Muscle of leg (tissue), 11 donors: ENCODE measurements around the gene GIMAP8. TPM values are rescaled to one million over a fixed set of nuclear protein-coding genes. Genes with fewer than 3 reads are reported as not detected.
A peak's percentile ranks its signal among the peaks of the same experiment; 100 is the strongest.
"Not testable (repeated sequence)": the region's sequence is repeated elsewhere in the genome, so short reads cannot be mapped to it uniquely, and the experiment has no call there.

ENCODE experiments used
- DNase-seq: peaks from one replicate; pipeline ENCODE4 v3.0.0; 2013
- H3K27ac ChIP-seq: one replicate; pipeline ENCODE4 v1.5.1; 2013; ENCODE audit warnings: mild to moderate bottlenecking, low read length, control low read depth
- H3K27me3 ChIP-seq: one replicate; pipeline ENCODE4 v1.6.1; 2013; ENCODE audit warnings: low read length; ENCODE audit not compliant: control insufficient read depth, insufficient read depth
- H3K36me3 ChIP-seq: one replicate; pipeline ENCODE4 v1.6.1; 2013; ENCODE audit warnings: low read length; ENCODE audit not compliant: control insufficient read depth, insufficient read depth
- H3K4me1 ChIP-seq: one replicate; pipeline ENCODE4 v1.6.1; 2013; ENCODE audit warnings: low read length; ENCODE audit not compliant: control insufficient read depth, insufficient read depth
- H3K4me3 ChIP-seq: one replicate; pipeline ENCODE4 v1.5.1; 2013; ENCODE audit warnings: low read length, control low read depth
- H3K9me3 ChIP-seq: replicated peaks from 2 replicates; pipeline ENCODE4 v1.6.1; 2013; ENCODE audit warnings: low read depth, low read length; ENCODE audit not compliant: control insufficient read depth
- WGBS: methylation state at CpG from one replicate; pipeline ENCODE4 v1.1.5; 2013; ENCODE audit warnings: missing lambda C conversion rate; ENCODE audit not compliant: insufficient coverage; 5-methylcytosine and 5-hydroxymethylcytosine counted together
- polyA plus RNA-seq, 8 donors: library from polyadenylated mRNA; unstranded; fragments of 120-200 nt; gene quantifications; one replicate each; pipeline versions ENCODE4 v1.2.1 to v1.2.3, GENCODE V29; 2013; ENCODE audit warnings: inconsistent platforms in 1 of 8, low replicate concordance in 1 of 8; ENCODE audit not compliant: insufficient read length in 8 of 8, insufficient read depth in 1 of 8
- total RNA-seq: library from RNA; stranded (reverse); fragments of 120-200 nt; gene quantifications from one replicate; pipeline ENCODE4 v1.2.4, GENCODE V29; 2013

The GIMAP8 gene
- total and polyA plus RNA-seq, 9 donors, result 4.9 to 7.9 (median 7.0) TPM

GRCh38 chr7:150448789-150449147, 1.7 kb upstream of the GIMAP8 start:
- DNase-seq, result peak; percentile 79
- Histone ChIP-seq H3K9me3 (no peaks in the 10 kb centered on the region), H3K4me3 (no peak overlapping the region), H3K36me3 (no peaks in the 10 kb centered on the region), H3K27me3 (peaks cover 13% of the 10 kb centered on the region), H3K27ac (no peak overlapping the region), H3K4me1 (peaks cover 12% of the 10 kb centered on the region)
- WGBS, result 0% methylated on average over 5 of the region's 6 CpGs

DNA sequence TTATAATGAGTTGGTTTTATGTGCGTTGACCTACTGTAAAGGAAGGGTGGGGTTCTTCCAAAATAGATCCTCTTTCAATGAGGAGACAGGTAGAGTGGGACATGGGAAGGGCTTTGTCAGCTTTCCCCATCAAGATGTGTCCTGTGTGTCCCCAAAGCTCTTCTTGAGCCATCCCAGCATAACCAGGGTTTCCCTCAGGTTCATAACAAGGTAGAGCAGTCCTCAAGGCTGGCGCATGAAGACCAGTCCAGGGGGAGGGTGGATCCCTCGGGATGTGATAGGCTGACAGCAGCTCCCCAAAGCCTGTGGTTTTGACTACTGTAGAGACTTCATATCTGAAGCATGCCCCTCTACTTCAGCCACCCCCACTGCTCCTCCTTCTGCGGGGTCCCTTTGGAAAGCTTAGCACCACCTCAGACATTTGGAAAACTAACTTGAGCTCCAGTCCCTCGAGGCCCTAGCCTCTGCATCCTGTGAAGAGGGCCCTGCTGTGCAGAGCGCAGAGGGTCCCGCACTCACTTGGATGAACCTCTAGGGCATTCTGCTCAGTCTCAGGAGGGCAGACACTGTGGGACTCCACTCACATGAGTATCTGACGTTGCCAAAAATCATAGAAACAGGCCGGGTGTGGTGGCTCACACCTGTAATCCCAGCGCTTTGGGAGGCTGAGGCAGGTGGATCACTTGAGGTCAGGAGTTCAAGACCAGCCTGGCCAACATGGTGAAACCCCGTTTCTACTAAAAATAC, 1.1 kb upstream of the GIMAP8 start:
- Histone ChIP-seq H3K4me3 (no peak overlapping the region), H3K9me3 (no peaks in the 10 kb centered on the region)
- WGBS, result 92% methylated on average over 2 of the region's 11 CpGs

GRCh38 chr7:150451097-150451793, 815 bp downstream of the GIMAP8 start:
- WGBS, result 52% methylated on average over 16 of the region's 19 CpGs
- Histone ChIP-seq H3K27me3 (peaks cover 13% of the 10 kb centered on the region), H3K27ac (peak overlapping the region; percentile 81), H3K4me1 (peaks cover 9% of the 10 kb centered on the region), H3K9me3 (peaks cover 2% of the 10 kb centered on the region), H3K4me3 (peak overlapping the region; percentile 47), H3K36me3 (no peaks in the 10 kb centered on the region)
- DNase-seq, result peak; percentile 68

More for the DNA sequence above, 1.1 kb upstream of the GIMAP8 start:
- Histone ChIP-seq H3K27me3 (peaks cover 13% of the 10 kb centered on the region), H3K4me1 (peaks cover 12% of the 10 kb centered on the region), H3K27ac (no peak overlapping the region), H3K36me3 (no peaks in the 10 kb centered on the region)
- DNase-seq, result no peak

DNA sequence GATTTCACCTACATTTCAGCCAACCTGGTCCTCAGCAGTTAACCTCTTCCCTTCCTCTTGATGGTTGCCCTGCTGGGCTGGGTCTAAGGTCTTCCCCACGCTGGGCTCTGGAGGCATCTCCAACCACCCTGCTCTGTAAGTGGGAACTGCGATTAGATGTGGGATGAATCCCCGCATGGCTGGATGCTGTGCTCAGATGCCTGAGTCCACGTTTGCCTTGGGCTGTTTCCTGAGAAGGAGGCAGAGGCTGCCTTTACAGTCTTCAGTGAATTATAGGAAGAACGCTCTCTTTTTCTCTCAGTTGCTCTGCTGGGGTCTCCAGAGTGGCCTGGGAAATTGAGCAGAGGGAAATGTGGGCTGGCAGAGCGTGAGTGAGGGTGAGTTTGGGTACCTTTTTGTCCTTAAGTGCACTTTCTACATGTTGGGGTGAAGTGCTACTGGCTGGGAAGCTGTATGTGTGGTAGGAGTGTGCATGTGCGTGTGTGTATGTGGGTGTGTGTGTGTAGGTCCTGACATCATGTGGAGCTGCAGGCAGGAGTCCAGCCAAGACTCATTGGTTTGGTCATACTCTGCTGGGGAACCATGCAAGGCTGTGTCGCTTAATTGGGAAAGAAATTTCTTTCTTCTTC, 1.5 kb downstream of the GIMAP8 start:
- H3K36me3 ChIP-seq, result no peaks in the 10 kb centered on the region
- peaks cover 2% of the 10 kb centered on the region for H3K9me3 ChIP-seq
- peaks cover 9% of the 10 kb centered on the region for H3K4me1 ChIP-seq
- DNase-seq, result no peak
- H3K27me3 ChIP-seq, result peaks cover 13% of the 10 kb centered on the region
- H3K4me3 ChIP-seq, result peak overlapping the region; percentile 47
- WGBS, result 56% methylated on average over 5 of the region's 8 CpGs
- peak overlapping the region; percentile 81 for H3K27ac ChIP-seq

- no peaks in the 10 kb centered on the region for H3K36me3 ChIP-seq
- H3K27ac ChIP-seq, result no peak overlapping the region
- peaks cover 13% of the 10 kb centered on the region for H3K27me3 ChIP-seq
- no peak overlapping the region for H3K4me3 ChIP-seq
- H3K9me3 ChIP-seq, result peaks cover 2% of the 10 kb centered on the region
- H3K4me1 ChIP-seq, result peaks cover 9% of the 10 kb centered on the region
- 91% methylated on average over 8 of the region's 8 CpGs for WGBS
- DNase-seq, result no peak
Measured at GRCh38 chr7:150453181-150453580, 2.8 kb downstream of the GIMAP8 start.

GRCh38 chr7:150453892-150454291, 3.5 kb downstream of the GIMAP8 start:
- H3K36me3 ChIP-seq, result no peaks in the 10 kb centered on the region
- no peak for DNase-seq
- H3K4me1 ChIP-seq, result peaks cover 9% of the 10 kb centered on the region
- H3K27me3 ChIP-seq, result peaks cover 13% of the 10 kb centered on the region
- H3K27ac ChIP-seq, result no peak overlapping the region
- peaks cover 2% of the 10 kb centered on the region for H3K9me3 ChIP-seq
- no peak overlapping the region for H3K4me3 ChIP-seq
- WGBS, result 70% methylated on average over 4 of the region's 5 CpGs

DNA sequence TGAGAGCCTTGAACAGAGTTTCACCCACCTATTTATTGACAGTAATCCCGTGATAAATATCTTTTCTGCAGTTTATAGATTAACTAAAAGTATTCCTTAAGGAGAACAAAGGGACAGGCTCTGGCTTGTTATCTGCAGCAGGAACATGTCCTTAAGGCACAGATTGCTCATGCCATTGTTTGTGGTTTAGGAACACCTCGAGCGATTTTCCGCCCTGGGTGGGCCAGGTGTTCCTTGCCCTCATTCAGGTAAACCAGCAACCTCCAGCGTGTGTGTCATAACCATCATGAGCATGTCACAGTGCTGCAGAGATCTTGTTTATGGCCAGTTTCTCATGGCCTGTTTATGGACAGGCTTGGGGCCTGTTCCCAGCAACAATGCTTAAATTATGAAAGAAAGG, 6.6 kb downstream of the GIMAP8 start:
- not testable (repeated sequence) for H3K4me1 ChIP-seq, H3K36me3 ChIP-seq, H3K4me3 ChIP-seq, H3K27ac ChIP-seq, H3K9me3 ChIP-seq, H3K27me3 ChIP-seq, DNase-seq
- 70% methylated on average over 1 of the region's 5 CpGs for WGBS

DNA sequence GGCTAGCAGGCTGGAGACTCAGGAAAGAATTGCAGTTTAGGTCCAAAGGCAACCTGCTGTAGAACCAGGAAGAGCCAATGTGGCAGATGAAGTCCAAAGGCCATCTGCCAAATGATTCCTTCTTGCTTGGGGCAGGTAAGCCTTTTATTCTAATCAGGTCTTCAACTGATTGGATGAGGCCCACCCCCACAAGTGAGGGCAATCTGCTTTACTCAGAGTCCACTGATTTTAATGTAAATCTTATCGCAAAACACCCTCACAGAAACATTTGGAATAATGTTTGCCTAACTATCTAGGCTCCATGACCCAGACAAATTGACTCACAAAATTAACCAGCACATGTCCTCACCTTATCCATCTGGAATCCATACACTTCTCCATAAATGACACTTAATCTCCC, 7.8 kb downstream of the GIMAP8 start:
- 83% methylated on average over 1 of the region's 1 CpG for WGBS
- H3K4me3 ChIP-seq, result no peak overlapping the region
- no peaks in the 10 kb centered on the region for H3K4me1 ChIP-seq
- DNase-seq, result no peak
- no peaks in the 10 kb centered on the region for H3K36me3 ChIP-seq
- H3K27ac ChIP-seq, result no peak overlapping the region
- H3K9me3 ChIP-seq, result peaks cover 5% of the 10 kb centered on the region
- H3K27me3 ChIP-seq, result no peaks in the 10 kb centered on the region

DNA sequence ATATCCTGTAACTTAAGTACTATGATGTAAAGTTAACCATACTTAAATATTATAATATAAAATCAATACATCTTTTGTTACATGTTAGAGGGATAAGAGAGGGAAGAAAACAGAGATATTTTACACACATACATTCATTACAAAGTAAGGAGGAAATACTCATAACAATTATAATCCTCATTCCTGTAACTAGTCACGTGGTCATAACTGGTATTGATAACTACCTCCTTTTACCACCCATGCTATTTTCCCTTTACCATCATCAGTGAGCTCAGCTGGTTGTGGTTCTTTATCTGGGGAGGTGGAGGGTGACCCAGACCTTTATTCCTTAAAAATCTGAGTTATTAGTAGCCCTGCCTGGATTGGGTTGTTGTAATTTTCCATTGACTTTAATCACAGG, 8.3 kb downstream of the GIMAP8 start:
- no CpG with 5 or more reads among the region's 1 CpG for WGBS
- DNase-seq, result no peak
- H3K27me3 ChIP-seq, result no peaks in the 10 kb centered on the region
- H3K4me1 ChIP-seq, result no peaks in the 10 kb centered on the region
- no peak overlapping the region for H3K27ac ChIP-seq
- H3K9me3 ChIP-seq, result peaks cover 10% of the 10 kb centered on the region
- H3K4me3 ChIP-seq, result no peak overlapping the region
- no peaks in the 10 kb centered on the region for H3K36me3 ChIP-seq

DNA sequence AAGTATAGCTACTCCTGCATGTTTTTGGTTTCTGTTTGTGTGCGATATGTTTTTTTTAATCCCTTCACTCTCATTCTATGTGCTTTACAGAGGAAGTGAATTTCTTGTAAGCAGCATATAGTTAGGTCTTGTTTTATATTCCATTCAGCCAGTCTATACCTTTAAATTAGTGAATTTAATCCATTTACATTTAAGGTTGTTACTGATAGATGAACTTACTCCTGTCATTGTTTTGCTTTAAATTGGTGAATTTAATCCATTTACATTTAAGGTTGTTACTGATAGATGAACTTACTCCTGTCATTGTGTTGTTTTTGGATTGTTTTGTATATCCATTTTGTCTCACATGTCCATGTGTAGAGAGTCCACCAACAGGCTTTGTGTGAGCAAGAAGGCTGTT, 11.1 kb downstream of the GIMAP8 start:
- no peaks in the 10 kb centered on the region for H3K4me1 ChIP-seq
- no peak overlapping the region for H3K27ac ChIP-seq
- H3K27me3 ChIP-seq, result peaks cover under 1% of the 10 kb centered on the region
- H3K36me3 ChIP-seq, result no peaks in the 10 kb centered on the region
- H3K9me3 ChIP-seq, result peaks cover 9% of the 10 kb centered on the region
- no peak for DNase-seq
- no CpG with 5 or more reads among the region's 1 CpG for WGBS
- no peak overlapping the region for H3K4me3 ChIP-seq
